ENCODE data around the gene KLK7. TPM values are rescaled to one million over a fixed set of nuclear protein-coding genes. Genes with fewer than 3 reads are reported as not detected.

KLK7 gene
- total and polyA plus RNA-seq, 2 of the 4 experiments (the other 2 are of a cell fraction), result not detected

DNA sequence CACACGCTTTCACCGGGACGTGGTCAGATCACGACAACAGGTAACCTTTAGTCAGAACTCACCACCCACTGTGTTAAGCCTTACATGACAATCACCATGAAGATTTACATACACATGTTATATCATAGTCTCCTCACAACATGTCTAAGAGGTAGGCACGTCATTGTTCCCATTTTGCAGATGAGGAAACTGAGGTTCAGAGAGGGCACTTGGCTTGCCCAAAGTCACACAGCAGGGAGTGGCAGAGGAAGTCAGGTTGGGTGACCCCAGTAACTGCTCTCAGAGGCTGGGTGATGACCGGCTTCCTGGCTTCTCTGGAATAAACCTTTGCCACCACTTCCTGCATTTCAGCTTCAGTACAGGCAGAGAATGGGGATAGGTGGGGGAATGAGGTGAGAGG is 30.5 kb upstream of the KLK7 start:
- Histone ChIP-seq H3K27me3 (ENCODE audit: control insufficient read depth, insufficient read depth, low read length) (peaks cover 12% of the 10 kb centered on the region), H2BK15ac (ENCODE audit: low read depth, low read length) (no peak overlapping the region), H3K4me2 (ENCODE audit: low read depth, low read length) (no peak overlapping the region), H2BK20ac (ENCODE audit: low read depth, low read length) (no peak overlapping the region), H3K18ac (ENCODE audit: low read depth, low read length) (no peak overlapping the region), H3K4ac (ENCODE audit: low read depth, low read length) (no peak overlapping the region), H2AK5ac (ENCODE audit: low read depth, low read length) (no peak overlapping the region), H4K5ac (ENCODE audit: low read depth, low read length) (no peak overlapping the region), H3K9me3 (ENCODE audit: control insufficient read depth, insufficient read depth, low read length) (peaks cover 2% of the 10 kb centered on the region; the same call in 1 of the 2 replicates), H3K9ac (ENCODE audit: low read depth, low read length) (no peak overlapping the region), H2AK9ac (replicated peaks; ENCODE audit: low read depth, low read length, poor library complexity) (no peak overlapping the region), H3K23ac (ENCODE audit: low read depth, low read length) (no peak overlapping the region), H2BK120ac (ENCODE audit: low read depth, low read length) (no peak overlapping the region), H3K4me1 (ENCODE audit: control insufficient read depth, insufficient read depth, low read length) (no peaks in the 10 kb centered on the region), H3K36me3 (ENCODE audit: control insufficient read depth, insufficient read depth, low read length) (no peaks in the 10 kb centered on the region), H4K8ac (ENCODE audit: low read depth in 2 of 2, low read length in 2 of 2) (no peak overlapping the region), H4K20me1 (ENCODE audit: insufficient read depth, low read length) (no peaks in the 10 kb centered on the region), H3K56ac (ENCODE audit: extremely low read depth, insufficient read depth, low read length) (no peak overlapping the region), H2BK5ac (ENCODE audit: low read depth, low read length, poor library complexity, severe bottlenecking) (no peak overlapping the region), H3K4me3 (ENCODE audit: insufficient read depth, low read depth, low read length) (no peak overlapping the region), H3K79me1 (ENCODE audit: low read depth in 1 of 2, low read length in 2 of 2) (no peaks in the 10 kb centered on the region), H2AFZ (replicated peaks; ENCODE audit: low read length, poor library complexity) (no peak overlapping the region), H3K9me1 (ENCODE audit: insufficient read depth, low read length) (no peaks in the 10 kb centered on the region), H3K27ac (ENCODE audit: insufficient read depth, low read length) (no peak overlapping the region), H3K14ac (replicated peaks; ENCODE audit: low read depth, low read length) (no peak overlapping the region), H4K91ac (ENCODE audit: insufficient read depth, low read depth, low read length) (no peak overlapping the region)
- ATAC-seq (ENCODE audit: low read depth) (no peak), DNase-seq (no peak)
- ChIA-PET POLR2A (ENCODE audit: unreplicated experiment) (no interaction called here), CTCF (no interaction called here)
- no TSS peak for BruUV-seq (replicated peaks)
- intact Hi-C loops (cut with micrococcal nuclease) (loop anchor here (10.0 kb wide), 1 partner anchor 659 kb away; no protein-coding TSS in a partner anchor), dilution Hi-C loops (cut with HindIII; ENCODE audit: low sequenced_read_pairs, unreplicated experiment) (no loop called here), in situ Hi-C loops (cut with MboI; ENCODE audit: low sequenced_read_pairs) (no loop called here)
- no CpG with 5 or more reads among the region's 6 CpGs for WGBS, 2 experiments (ENCODE audit: extremely low coverage in 2 of 2, insufficient read length in 1 of 2)
- no peak for TF ChIP-seq MAZ (IDR thresholded peaks at IDR 0.05; ENCODE audit: borderline replicate concordance, low read depth, low read length)
- no peak for TF ChIP-seq CEBPB (IDR thresholded peaks at IDR 0.05; ENCODE audit: low read depth, low read length)
- no peak for TF ChIP-seq NFE2L2 (IDR thresholded peaks at IDR 0.05; ENCODE audit: low read depth, low read length)
- no peak for TF ChIP-seq CTCF (conservative IDR thresholded peaks at IDR 0.05; ENCODE audit: low read depth, low read length)
- no peak for TF ChIP-seq CHD1 (IDR thresholded peaks at IDR 0.05; ENCODE audit: low read depth, low read length)
- no peak for TF ChIP-seq ELK1 (IDR thresholded peaks at IDR 0.05; ENCODE audit: borderline replicate concordance, low read depth, low read length)
- TF ChIP-seq, protein P1, sequence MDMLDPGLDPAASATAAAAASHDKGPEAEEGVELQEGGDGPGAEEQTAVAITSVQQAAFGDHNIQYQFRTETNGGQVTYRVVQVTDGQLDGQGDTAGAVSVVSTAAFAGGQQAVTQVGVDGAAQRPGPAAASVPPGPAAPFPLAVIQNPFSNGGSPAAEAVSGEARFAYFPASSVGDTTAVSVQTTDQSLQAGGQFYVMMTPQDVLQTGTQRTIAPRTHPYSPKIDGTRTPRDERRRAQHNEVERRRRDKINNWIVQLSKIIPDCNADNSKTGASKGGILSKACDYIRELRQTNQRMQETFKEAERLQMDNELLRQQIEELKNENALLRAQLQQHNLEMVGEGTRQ (IDR thresholded peaks at IDR 0.05; ENCODE audit: low read depth, low read length), result no peak
- TF ChIP-seq BHLHE40 (IDR thresholded peaks at IDR 0.05; ENCODE audit: low read depth, low read length), result no peak
- no peak for TF ChIP-seq MAFK (IDR thresholded peaks at IDR 0.05; ENCODE audit: low read depth, low read length)
- TF ChIP-seq POLR2A (IDR thresholded peaks at IDR 0.05; ENCODE audit: low read depth, low read length), result no peak
- TF ChIP-seq RAD21 (IDR thresholded peaks at IDR 0.05; ENCODE audit: low read length), result no peak
- TF ChIP-seq SMC3 (IDR thresholded peaks at IDR 0.05; ENCODE audit: low read depth, low read length), result no peak
- TF ChIP-seq FOS (IDR thresholded peaks at IDR 0.05; ENCODE audit: low read depth, low read length), result no peak
- no peak for TF ChIP-seq MXI1 (IDR thresholded peaks at IDR 0.05; ENCODE audit: borderline replicate concordance, low read depth, low read length)
- no peak for TF ChIP-seq RFX5 (IDR thresholded peaks at IDR 0.05; ENCODE audit: low read depth, low read length)
- no peak for TF ChIP-seq RCOR1 (IDR thresholded peaks at IDR 0.05; ENCODE audit: insufficient replicate concordance, low read length)
